ENCODE measurements around the gene UQCR11.

UQCR11 gene

DNA sequence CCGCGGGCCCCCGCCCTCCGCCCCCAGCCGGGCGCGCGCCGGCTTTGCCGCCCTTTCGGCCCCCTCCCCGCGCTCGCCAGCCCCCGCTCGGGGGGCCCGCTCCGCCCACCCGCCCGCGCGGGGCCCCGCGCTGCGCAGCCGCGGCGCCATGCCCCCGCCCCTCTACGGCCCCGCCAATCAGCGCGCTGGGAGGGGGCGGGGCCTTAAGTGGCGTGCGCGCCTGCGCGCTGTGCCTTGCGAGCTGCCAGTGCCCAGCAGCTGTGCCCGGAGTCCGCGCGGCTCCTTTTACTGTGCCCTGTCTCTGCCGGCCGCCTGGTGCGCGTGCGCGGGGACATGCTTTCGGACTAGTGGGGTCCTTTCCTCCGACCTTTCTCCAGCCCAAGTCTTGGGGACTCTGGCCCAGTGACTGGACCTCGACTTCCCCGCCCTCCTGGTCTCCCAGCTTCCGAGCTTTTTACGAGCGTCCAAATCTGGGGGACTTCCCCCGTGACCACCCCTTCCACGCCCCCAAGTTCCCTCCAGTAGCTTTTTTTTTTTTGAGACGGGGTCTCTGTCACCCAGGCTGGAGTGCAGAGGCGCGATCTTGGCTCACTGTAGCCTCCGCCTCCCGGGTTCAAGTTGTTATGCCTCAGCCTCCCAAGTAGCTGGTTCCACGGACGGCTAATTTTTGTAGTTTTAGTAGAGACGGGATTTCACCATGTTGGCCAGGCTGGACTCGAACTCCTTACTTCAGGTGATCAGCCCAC, 12.3 kb downstream of the UQCR11 start, which contains the start of gene MBD3:
MBD3 (minus strand) TSS at position 111 of the 746 bp plus-strand sequence. CDS start 234 bp downstream, outside the sequence.
- POLR2A ChIA-PET (ENCODE audit: low non-redundant PET): no interaction called here
- TF ChIP-seq CTCF (conservative IDR thresholded peaks at IDR 0.05; ENCODE audit: low read depth): no peak
- CTCF ChIA-PET: interaction anchor here (0.6 kb wide), 3 partner anchors 42 to 189 kb away, joined by 3 read pairs; no protein-coding TSS in a partner anchor
- peak; percentile 95 for DNase-seq (ENCODE audit: low spot score)
- H3K27ac ChIP-seq: peak within 1 kb of the TSS; percentile 99

- ChIA-PET CTCF (interaction anchor here (0.6 to 1.1 kb wide), 2 partner anchors 23 to 189 kb away, joined by 3 read pairs; no protein-coding TSS in a partner anchor), POLR2A (ENCODE audit: low non-redundant PET) (no interaction called here)
- H3K27ac ChIP-seq: peak overlapping the region; percentile 99
- peak; percentile 86 for DNase-seq (ENCODE audit: low spot score)
- TF ChIP-seq CTCF (conservative IDR thresholded peaks at IDR 0.05; ENCODE audit: low read depth): no peak
Measured at GRCh38 chr19:1592024-1592754, 13.1 kb downstream of the UQCR11 start.

DNA sequence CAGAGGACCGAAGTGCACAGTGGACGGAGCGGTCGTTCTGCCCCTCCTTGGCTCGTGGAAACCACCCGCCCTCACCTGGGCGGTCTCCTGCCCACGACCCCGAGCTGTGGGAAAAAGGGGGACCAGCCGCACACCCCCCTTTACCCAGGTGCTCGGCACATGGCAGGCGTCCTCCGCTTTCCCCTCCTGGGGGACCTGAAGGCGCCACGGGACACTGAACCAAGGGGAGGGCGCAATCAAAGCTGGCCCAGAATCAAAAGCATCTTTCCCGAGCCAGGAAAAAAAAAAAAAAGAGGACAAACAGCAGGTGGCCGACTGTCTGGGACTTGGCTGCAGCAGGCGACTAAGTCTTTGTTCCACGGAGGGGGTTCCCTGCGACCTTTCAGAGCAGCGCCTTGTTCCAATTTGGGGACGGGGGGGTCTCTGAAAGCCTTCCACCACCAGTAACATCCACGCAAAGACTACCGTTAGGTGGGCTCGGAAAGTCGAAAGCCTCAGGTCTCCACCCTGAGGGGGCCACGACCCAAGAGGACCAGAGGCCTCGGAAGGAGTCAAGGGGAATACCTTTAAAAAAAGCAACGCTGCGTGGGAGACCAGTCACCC, 13.7 kb downstream of the UQCR11 start:
- ChIA-PET CTCF (interaction anchor here (0.6 to 1.1 kb wide), 3 partner anchors 15 to 45 kb away, joined by 3 read pairs; no protein-coding TSS in a partner anchor), POLR2A (ENCODE audit: low non-redundant PET) (no interaction called here)
- DNase-seq (ENCODE audit: low spot score): no peak
- H3K27ac ChIP-seq: peak overlapping the region; percentile 99
- no peak for TF ChIP-seq CTCF (conservative IDR thresholded peaks at IDR 0.05; ENCODE audit: low read depth)

GRCh38 chr19:1590641-1591397, 14.4 kb downstream of the UQCR11 start:
- H3K27ac ChIP-seq: peak overlapping the region; percentile 99
- ChIA-PET CTCF (interaction anchor here (0.6 to 1.1 kb wide), 4 partner anchors 16 to 44 kb away, joined by 3 read pairs; no protein-coding TSS in a partner anchor), POLR2A (ENCODE audit: low non-redundant PET) (interaction anchor here (0.5 to 0.6 kb wide), 5 partner anchors 9 to 556 kb away, joined by 3 to 9 read pairs (median 5); no protein-coding TSS in a partner anchor)
- DNase-seq (ENCODE audit: low spot score): no peak
- no peak; the same call in 1 of the 2 replicates for TF ChIP-seq CTCF (conservative IDR thresholded peaks at IDR 0.05; ENCODE audit: low read depth)

GRCh38 chr19:1587872-1588271, 17.4 kb downstream of the UQCR11 start:
- no peak for DNase-seq (ENCODE audit: low spot score)
- no peak for TF ChIP-seq CTCF (conservative IDR thresholded peaks at IDR 0.05; ENCODE audit: low read depth)
- POLR2A ChIA-PET (ENCODE audit: low non-redundant PET): no interaction called here

More at GRCh38 chr19:1587872-1588271, 17.4 kb downstream of the UQCR11 start:
- peak overlapping the region; percentile 99 for H3K27ac ChIP-seq
- CTCF ChIA-PET: interaction anchor here (0.6 to 1.2 kb wide), 2 partner anchors 42 to 101 kb away, joined by 5 to 7 read pairs; no protein-coding TSS in a partner anchor
